Measurements from ENCODE around the gene FGFR2.

FGFR2 gene

GRCh38 chr10:121464517-121464916 lies 133.7 kb downstream of the FGFR2 start:
- Mint-ChIP-seq H3K27me3 (no peaks in the 10 kb centered on the region), H3K27ac (no peak overlapping the region), H3K4me1 (ENCODE audit: low read depth) (no peaks in the 10 kb centered on the region), H3K9me3 (no peaks in the 10 kb centered on the region), H3K4me3 (no peak overlapping the region), H3K36me3 (ENCODE audit: low read depth) (no peaks in the 10 kb centered on the region)
- no peak for DNase-seq

DNA sequence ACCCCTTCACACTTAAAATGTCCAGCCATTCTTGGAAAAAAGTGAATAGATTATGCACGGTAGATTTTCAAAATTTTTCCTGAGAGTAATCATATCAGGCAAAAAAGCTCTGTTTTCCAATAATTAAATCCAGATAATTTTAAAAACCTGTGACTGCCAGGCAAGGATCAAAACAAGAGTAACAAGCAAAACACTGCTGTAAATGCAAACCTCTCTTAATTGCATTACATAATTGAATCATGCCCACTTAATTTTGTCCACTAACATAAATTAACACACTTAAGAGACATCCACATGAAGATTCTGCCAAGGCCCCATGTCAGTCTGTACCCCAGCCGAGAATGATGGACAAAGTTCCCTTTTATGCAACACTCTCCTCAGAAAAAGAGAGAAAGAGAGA lies 135.3 kb downstream of the FGFR2 start:
- Mint-ChIP-seq H3K27ac (no peak overlapping the region), H3K9me3 (no peaks in the 10 kb centered on the region), H3K4me1 (ENCODE audit: low read depth) (no peaks in the 10 kb centered on the region), H3K27me3 (no peaks in the 10 kb centered on the region), H3K4me3 (no peak overlapping the region), H3K36me3 (ENCODE audit: low read depth) (no peaks in the 10 kb centered on the region)
- DNase-seq: no peak

GRCh38 chr10:121462281-121462680 lies 136.0 kb downstream of the FGFR2 start:
- H3K36me3 Mint-ChIP-seq (ENCODE audit: low read depth): no peaks in the 10 kb centered on the region
- H3K4me3 Mint-ChIP-seq: no peak overlapping the region
- H3K4me1 Mint-ChIP-seq (ENCODE audit: low read depth): no peaks in the 10 kb centered on the region
- no peaks in the 10 kb centered on the region for H3K27me3 Mint-ChIP-seq
- no peak for DNase-seq
- H3K9me3 Mint-ChIP-seq: no peaks in the 10 kb centered on the region
- no peak overlapping the region for H3K27ac Mint-ChIP-seq

- H3K4me3 Mint-ChIP-seq: no peak overlapping the region
- peaks cover 2% of the 10 kb centered on the region for H3K9me3 Mint-ChIP-seq
- DNase-seq: no peak
- H3K27me3 Mint-ChIP-seq: no peaks in the 10 kb centered on the region
- no peaks in the 10 kb centered on the region for H3K4me1 Mint-ChIP-seq (ENCODE audit: low read depth)
- H3K27ac Mint-ChIP-seq: no peak overlapping the region
- H3K36me3 Mint-ChIP-seq (ENCODE audit: low read depth): no peaks in the 10 kb centered on the region
Measured at GRCh38 chr10:121461307-121461706, 136.9 kb downstream of the FGFR2 start.

DNA sequence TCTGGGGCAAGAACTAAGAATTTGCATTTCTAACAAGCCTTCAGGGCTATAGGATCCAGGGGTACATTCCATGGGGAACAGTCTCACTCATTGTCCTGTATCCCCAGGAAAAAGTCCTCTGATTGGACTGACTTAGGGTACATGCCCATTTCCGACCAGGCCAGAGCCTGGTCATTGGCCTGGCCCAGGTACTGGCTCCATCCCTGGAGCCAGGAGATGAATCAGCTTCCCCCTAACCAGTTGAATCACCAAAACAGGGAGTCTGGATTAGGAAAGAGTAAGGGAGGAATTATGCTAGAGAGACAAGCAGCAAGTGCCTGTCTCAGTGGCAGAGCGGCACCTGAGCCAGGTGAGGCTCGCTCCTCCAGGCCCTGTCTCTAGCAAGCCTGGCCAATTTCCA lies 137.5 kb downstream of the FGFR2 start:
- Mint-ChIP-seq H3K27me3 (no peaks in the 10 kb centered on the region), H3K27ac (no peak overlapping the region), H3K9me3 (peaks cover 2% of the 10 kb centered on the region), H3K4me3 (no peak overlapping the region), H3K4me1 (ENCODE audit: low read depth) (no peaks in the 10 kb centered on the region), H3K36me3 (ENCODE audit: low read depth) (no peaks in the 10 kb centered on the region)
- no peak for DNase-seq

- peaks cover 2% of the 10 kb centered on the region for H3K9me3 Mint-ChIP-seq
- H3K36me3 Mint-ChIP-seq (ENCODE audit: low read depth): no peaks in the 10 kb centered on the region
- no peak overlapping the region for H3K27ac Mint-ChIP-seq
- H3K27me3 Mint-ChIP-seq: no peaks in the 10 kb centered on the region
- no peak overlapping the region for H3K4me3 Mint-ChIP-seq
- no peak for DNase-seq
- no peaks in the 10 kb centered on the region for H3K4me1 Mint-ChIP-seq (ENCODE audit: low read depth)
Measured at GRCh38 chr10:121459622-121460453, 138.4 kb downstream of the FGFR2 start.

DNA sequence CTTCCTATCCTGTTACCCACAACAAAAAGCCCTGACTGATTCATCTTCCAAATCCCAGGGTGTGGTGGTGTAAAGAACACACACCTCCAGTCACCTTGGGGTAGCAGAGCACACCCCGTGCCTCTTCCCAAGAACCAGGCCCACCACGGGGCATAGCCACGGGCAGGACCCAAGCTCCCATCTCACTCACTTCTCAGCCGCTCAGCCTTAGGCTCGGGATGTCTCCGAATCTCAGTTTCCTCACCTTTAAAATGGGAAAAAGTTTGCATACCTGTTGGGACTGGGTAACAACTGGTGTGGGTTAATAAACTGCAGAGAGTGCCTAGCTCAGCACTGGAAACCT lies 139.0 kb downstream of the FGFR2 start:
- no peaks in the 10 kb centered on the region for H3K4me1 Mint-ChIP-seq (ENCODE audit: low read depth)
- no peak for DNase-seq
- no peak overlapping the region for H3K27ac Mint-ChIP-seq

DNA sequence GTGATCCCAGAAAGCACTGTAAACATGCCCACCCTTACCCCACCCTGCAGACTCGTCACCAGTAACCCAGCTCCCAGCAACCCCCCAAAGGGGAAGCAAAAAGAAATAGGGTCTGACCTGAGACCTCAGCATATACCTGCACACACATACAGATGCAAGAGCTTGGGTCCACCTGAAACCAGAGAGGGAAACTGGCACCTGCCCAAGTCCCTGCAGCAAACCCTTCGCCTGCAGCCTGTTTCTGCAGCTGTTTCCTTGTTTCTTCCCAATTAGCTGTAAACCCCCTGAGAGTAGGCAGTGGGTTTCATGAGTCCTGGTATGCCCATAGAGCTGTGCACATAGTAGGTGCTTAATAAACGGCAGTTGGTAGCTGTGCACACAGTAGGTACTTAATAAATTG lies 140.5 kb downstream of the FGFR2 start:
- DNase-seq: no peak
- Mint-ChIP-seq H3K27ac (no peak overlapping the region), H3K36me3 (ENCODE audit: low read depth) (no peaks in the 10 kb centered on the region), H3K9me3 (peaks cover 2% of the 10 kb centered on the region), H3K4me3 (no peak overlapping the region), H3K27me3 (no peaks in the 10 kb centered on the region), H3K4me1 (ENCODE audit: low read depth) (no peaks in the 10 kb centered on the region)

More for the DNA sequence above, 139.0 kb downstream of the FGFR2 start:
- no peak overlapping the region for H3K4me3 Mint-ChIP-seq
- H3K27me3 Mint-ChIP-seq: no peaks in the 10 kb centered on the region
- H3K9me3 Mint-ChIP-seq: peaks cover 2% of the 10 kb centered on the region
- no peaks in the 10 kb centered on the region for H3K36me3 Mint-ChIP-seq (ENCODE audit: low read depth)

DNA sequence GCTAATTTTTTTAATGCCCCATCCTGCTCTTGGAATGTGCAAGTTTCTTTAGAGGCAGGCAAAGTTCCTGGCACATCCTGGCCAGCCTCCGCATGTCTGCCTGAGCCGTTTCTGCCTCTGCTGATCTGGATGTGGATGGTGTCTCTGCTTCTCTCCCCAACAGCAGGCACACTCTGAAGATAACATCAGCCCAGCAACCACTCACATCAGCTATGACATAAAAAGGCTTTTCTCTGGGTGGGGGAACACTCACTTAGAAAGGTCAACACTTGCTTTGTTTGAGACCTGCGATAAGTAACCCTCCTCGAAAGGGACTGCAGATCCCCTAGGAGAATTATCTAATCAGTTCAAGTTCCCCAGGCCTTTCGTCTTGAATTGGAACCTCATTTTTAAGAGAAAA lies 142.9 kb downstream of the FGFR2 start:
- H3K4me3 Mint-ChIP-seq: no peak overlapping the region
- H3K27ac Mint-ChIP-seq: no peak overlapping the region
- H3K27me3 Mint-ChIP-seq: no peaks in the 10 kb centered on the region
- H3K9me3 Mint-ChIP-seq: peaks cover 2% of the 10 kb centered on the region
- DNase-seq: no peak
- H3K4me1 Mint-ChIP-seq (ENCODE audit: low read depth): no peaks in the 10 kb centered on the region
- H3K36me3 Mint-ChIP-seq (ENCODE audit: low read depth): no peaks in the 10 kb centered on the region

- Mint-ChIP-seq H3K36me3 (ENCODE audit: low read depth) (no peaks in the 10 kb centered on the region), H3K27ac (no peak overlapping the region), H3K4me1 (ENCODE audit: low read depth) (no peaks in the 10 kb centered on the region), H3K27me3 (no peaks in the 10 kb centered on the region), H3K4me3 (no peak overlapping the region), H3K9me3 (peaks cover 2% of the 10 kb centered on the region)
- no peak for DNase-seq
Measured at GRCh38 chr10:121454781-121455180, 143.5 kb downstream of the FGFR2 start.

DNA sequence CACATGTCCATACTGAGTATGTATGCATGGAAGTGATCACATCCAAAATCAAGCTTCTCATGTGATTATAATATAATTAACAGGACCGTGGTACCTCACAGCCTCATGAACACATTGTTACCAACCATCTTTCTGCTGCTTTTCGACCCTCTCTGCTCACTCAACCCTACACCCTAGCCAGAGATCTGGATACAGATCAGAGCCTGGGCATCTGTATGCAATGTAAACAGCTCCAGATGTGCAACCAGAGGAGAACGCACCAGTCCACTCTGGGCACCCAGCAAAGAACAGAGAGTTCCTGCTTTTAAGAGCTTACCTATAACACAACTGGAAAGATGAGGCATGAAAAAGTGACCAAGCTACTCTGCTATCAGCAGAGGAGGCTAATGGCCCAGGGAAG lies 145.1 kb downstream of the FGFR2 start:
- Mint-ChIP-seq H3K27me3 (peaks cover 3% of the 10 kb centered on the region), H3K4me3 (no peak overlapping the region), H3K9me3 (peaks cover 2% of the 10 kb centered on the region), H3K36me3 (ENCODE audit: low read depth) (no peaks in the 10 kb centered on the region), H3K4me1 (ENCODE audit: low read depth) (no peaks in the 10 kb centered on the region), H3K27ac (no peak overlapping the region)
- DNase-seq: no peak

GRCh38 chr10:121452581-121452980 lies 145.7 kb downstream of the FGFR2 start:
- Mint-ChIP-seq H3K4me3 (no peak overlapping the region), H3K9me3 (peaks cover 2% of the 10 kb centered on the region), H3K27me3 (peaks cover 3% of the 10 kb centered on the region), H3K4me1 (ENCODE audit: low read depth) (no peaks in the 10 kb centered on the region), H3K36me3 (ENCODE audit: low read depth) (no peaks in the 10 kb centered on the region), H3K27ac (no peak overlapping the region)
- no peak for DNase-seq

DNA sequence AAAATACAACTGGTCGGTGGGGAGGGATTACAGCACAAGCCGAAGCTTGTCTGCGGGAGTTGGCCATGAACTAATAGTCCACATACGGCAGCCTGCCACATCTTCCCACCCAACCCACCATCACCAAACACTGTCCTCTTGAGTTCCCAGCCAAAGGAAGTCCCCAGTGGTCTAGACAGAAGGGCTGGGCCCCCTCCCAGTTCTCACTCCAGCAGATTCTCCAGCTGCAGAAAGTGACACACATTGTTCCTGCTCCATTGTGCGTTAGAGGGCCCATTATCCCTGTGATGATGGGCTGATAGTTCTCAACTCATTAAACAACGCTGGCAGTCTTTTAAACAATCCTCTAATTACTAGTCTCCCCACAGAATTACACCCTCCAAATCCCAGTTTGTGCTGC lies 148.0 kb downstream of the FGFR2 start:
- Mint-ChIP-seq H3K36me3 (ENCODE audit: low read depth) (no peaks in the 10 kb centered on the region), H3K27me3 (peaks cover 3% of the 10 kb centered on the region), H3K4me1 (ENCODE audit: low read depth) (no peaks in the 10 kb centered on the region), H3K4me3 (no peak overlapping the region), H3K9me3 (no peaks in the 10 kb centered on the region), H3K27ac (no peak overlapping the region)
- no peak for DNase-seq

- Mint-ChIP-seq H3K27me3 (peaks cover 3% of the 10 kb centered on the region), H3K4me1 (ENCODE audit: low read depth) (no peaks in the 10 kb centered on the region), H3K36me3 (ENCODE audit: low read depth) (no peaks in the 10 kb centered on the region), H3K27ac (no peak overlapping the region), H3K9me3 (no peaks in the 10 kb centered on the region), H3K4me3 (no peak overlapping the region)
- DNase-seq: no peak
Measured at GRCh38 chr10:121449482-121449924, 148.7 kb downstream of the FGFR2 start.

DNA sequence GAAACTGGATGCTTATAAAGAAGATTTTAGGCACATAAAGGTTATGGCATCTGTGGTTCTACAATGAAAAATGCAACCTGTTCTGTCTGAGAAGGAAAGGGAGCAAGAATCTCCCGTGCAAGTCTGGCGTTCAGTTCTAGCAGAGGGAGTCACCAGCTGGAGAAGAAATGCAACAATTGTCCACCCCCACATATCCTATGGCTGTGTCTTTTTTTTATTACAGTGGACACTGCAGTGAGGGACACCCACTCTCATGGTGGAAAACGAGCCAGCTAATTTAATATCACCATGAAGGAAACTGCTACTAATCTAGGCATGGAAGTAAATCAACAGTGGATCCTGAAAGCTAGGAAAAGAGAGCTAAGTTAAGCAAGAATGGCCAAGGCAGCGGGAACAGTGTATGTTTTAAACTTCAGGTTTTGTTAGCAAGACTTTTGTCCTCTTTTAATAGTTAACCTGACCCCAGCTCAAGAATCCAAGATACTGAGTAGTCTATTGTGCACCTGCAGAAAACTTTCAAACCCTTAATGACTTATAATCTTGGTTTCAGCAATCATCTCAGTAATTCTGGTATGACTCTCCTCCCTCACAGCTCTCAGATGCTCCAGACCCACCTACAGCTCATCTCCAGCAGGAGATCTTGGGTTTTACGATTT lies 149.3 kb downstream of the FGFR2 start:
- peaks cover 3% of the 10 kb centered on the region for H3K27me3 Mint-ChIP-seq
- no peaks in the 10 kb centered on the region for H3K9me3 Mint-ChIP-seq
- H3K4me1 Mint-ChIP-seq (ENCODE audit: low read depth): no peaks in the 10 kb centered on the region
- no peaks in the 10 kb centered on the region for H3K36me3 Mint-ChIP-seq (ENCODE audit: low read depth)
- H3K4me3 Mint-ChIP-seq: no peak overlapping the region
- H3K27ac Mint-ChIP-seq: no peak overlapping the region
- DNase-seq: no peak
